Islet precursor cell (in vitro differentiated cells): ENCODE results near the gene RAPGEF4.

Experiments used
- DNase-seq: peaks from one replicate; pipeline ENCODE4 v3.0.0-alpha.2; 2018

RAPGEF4 gene

GRCh38 chr2:172865422-172865821, 129.8 kb downstream of the RAPGEF4 start:
- no peak for DNase-seq

GRCh38 chr2:172869861-172870260, 134.2 kb downstream of the RAPGEF4 start:
- no peak for DNase-seq

- no peak for DNase-seq
Measured at GRCh38 chr2:172870396-172870795, 134.8 kb downstream of the RAPGEF4 start.

DNA sequence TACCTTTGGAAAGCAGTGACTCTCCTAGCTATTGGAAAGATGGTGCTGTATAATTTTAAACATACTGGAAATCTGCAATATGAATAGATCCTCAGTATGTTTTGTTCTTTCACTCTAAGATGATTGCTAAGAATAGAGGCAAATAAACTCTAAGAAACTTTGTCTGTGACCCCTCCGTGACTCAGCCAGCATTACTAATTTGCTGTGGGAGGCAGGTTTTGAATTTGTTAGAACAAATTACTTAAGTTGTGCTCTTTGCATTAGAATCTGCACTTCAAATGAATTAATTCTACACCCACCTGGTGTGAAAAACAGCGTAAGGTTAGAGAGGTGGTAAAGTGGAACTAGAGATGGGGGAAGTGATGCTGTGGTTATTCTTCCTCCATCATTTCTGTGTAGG, 142.2 kb downstream of the RAPGEF4 start:
- DNase-seq, result no peak

DNA sequence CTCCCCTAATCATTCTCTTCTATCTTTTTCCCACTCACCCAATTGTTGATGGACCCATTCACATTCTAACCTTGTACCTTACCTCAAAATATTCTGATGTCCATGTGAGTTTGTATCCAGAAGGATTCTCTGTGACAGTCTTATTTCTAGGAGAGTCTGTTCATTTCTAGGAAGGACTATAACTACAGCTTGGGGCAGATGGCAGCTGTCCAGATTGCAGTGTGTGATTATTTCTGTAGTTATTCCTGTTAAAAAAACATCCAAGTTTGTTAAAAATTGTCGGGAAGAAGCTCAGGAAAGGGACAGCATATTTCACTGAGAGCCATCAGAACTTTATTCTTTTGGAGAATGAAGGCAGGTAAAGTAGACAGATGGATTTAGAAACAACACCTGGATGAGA, 142.6 kb downstream of the RAPGEF4 start:
- DNase-seq, result no peak

DNA sequence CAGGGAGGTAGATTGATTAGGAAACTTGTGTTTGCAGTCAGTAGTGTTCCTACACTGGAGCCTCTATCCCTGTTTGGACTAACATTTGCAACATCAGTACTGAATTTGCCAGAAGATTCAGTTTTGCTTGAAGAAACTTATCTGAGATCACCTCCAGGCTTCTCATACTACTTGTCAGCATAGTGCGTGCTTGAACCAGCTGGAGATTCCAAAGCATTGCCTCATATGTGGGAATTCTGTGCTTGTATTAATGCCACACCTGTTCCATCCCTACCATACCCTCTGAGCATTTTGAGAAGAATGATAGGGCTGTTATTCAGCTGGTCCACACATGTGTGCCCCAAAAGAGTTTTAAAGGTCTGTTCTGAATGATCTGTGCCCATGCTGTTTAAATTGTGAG, 148.7 kb downstream of the RAPGEF4 start:
- DNase-seq, result no peak

DNA sequence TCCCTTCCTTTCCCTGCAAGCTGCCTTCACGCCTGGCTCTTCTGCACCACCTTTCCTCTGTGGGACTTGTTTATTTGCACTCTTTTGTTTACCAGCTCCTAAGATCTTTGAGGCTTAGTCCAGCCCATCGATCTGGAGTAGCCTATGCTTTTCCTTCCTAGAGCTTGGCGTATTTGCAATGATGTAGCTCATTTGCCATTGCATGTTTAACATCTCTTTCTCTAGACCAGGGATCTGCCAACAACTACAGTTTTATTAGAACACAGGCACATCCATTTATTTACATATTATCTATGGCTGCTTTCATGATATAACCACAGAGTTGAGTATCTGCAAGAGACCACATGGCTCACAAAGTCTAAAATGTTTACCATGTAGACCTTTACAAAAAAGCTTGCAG, 150.4 kb downstream of the RAPGEF4 start:
- no peak for DNase-seq

GRCh38 chr2:172887280-172887679, 151.6 kb downstream of the RAPGEF4 start:
- DNase-seq, result no peak

GRCh38 chr2:172888714-172889669, 153.3 kb downstream of the RAPGEF4 start:
- no peak for DNase-seq

DNA sequence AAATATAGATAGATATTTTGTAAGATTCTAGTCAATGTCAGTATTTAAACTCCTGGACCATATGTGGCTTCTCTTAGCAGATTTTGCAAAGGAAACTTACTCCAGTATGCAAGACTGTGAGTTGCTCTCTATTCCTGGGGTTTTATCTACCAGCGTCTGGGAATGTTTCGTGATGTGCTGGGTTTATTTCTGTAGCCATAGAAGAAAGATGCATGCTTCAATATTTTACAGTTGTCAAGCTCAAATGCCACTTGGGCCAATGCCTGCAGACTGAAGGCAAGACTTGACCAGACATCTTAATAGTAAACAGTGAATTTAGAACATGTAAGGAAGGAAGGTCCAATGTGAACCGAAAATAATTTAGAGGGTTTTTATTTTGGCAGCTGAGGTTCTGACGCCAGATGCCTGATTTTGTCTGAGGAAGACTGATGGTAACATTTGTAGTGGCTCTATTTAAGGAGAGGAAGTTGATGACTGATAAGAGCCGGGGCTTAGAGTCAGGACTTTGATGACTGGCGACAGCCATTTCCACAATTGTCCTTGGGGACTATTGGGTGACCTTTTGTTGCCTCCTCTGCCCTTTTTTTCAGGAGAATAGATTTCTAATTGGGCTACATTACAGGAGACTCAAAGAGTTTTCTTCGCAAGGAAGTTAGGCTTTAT, 154.3 kb downstream of the RAPGEF4 start:
- peak; percentile 20 for DNase-seq

DNA sequence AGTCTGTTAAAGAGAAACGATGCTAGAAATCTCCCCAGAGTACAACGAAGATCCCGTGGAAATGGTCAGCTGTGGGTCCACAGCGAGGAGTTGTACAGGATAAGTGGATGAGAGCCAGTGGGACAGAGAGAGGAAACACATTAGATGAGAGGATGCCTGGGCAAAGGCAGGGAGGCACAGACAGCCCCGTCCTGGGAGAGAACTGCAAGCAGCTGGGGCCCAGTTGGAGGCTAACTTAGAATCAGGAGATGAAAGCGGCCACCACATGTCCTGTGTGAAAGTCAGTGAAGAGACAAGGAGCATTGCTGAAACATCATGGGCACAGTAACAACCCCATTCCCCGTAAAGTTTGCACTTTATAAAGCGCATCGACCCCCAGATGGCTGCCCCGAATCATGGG, 157.5 kb downstream of the RAPGEF4 start:
- DNase-seq, result no peak

DNA sequence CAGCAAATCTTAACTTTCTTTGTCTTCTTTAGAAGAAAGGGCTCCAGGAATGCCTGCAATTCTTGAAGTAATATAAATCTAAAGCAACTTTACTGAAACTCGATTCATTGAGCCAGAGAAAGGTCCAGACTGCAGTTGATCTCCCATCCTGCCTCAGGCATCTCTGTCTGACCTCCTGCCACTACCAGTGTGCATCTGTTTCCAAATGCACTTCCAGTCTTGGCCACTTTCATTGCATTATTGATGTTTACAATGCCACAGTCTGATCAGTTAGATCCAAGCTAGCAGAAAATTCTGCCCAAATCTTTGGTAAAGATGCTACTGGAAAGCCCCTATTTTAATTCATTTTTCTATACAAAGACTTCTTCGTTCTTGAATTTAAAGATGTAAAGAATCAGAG, 158.0 kb downstream of the RAPGEF4 start:
- no peak for DNase-seq

DNA sequence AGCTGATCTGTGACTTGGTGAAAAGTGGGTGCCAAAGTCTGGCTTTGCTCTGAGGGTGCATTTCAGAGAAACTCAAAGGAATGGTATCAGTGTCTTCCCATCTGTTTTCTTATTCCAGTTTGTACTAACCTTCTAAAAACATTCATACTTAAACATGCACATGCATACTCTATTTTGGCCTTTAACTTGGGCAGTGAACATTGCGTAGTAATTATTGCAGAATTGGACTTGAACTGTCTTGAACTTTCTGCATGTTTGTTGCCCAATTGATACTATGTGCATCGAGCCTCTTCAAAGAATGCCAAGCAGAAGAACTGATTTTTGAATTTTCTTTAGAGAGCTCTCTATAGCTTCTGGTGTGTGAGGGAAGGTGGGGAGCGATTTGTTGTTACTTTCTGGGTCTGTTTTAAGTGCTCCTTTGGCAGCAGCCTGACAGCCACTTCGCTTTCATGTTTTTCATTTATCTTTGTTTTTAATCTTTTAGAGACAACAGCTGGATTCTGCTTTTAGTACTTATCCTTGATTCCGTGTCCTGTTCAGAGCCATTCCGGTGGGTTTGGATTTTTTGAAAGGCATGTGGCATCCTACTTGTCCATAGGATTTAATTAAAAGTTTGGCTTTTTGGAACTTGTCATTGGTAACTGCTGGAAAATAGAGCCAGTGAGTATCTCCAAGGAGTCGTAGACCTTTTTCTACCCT, 159.2 kb downstream of the RAPGEF4 start:
- DNase-seq, result peak; percentile 29

DNA sequence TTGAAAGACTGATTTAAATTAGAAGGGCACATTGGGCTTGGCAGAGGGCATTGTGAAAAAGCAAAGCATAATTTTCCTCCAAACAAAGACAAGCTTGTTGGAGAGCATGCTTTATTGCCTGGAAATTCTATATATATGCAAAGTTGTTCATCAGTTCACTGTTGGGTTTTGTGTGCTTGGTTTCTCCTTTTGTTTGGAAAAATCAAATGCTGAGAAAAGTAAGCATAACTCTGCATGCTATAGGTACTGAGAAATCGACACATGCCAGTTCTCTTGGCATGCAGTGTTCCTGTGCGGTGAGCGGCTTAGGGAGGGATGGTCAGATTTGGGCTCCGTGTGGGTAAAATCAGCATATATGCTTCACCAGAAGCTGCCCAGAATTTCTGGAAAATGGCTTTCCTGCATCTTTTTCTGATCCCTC, 161.0 kb downstream of the RAPGEF4 start:
- DNase-seq, result no peak

GRCh38 chr2:172900871-172901270, 165.2 kb downstream of the RAPGEF4 start:
- DNase-seq, result no peak

GRCh38 chr2:172901913-172902312, 166.3 kb downstream of the RAPGEF4 start:
- no peak for DNase-seq

- DNase-seq, result no peak
Measured at GRCh38 chr2:172904236-172904635, 168.6 kb downstream of the RAPGEF4 start.

- no peak for DNase-seq
Measured at GRCh38 chr2:172905937-172906811, 170.5 kb downstream of the RAPGEF4 start.

GRCh38 chr2:172908275-172908674, 172.6 kb downstream of the RAPGEF4 start:
- DNase-seq, result no peak

DNA sequence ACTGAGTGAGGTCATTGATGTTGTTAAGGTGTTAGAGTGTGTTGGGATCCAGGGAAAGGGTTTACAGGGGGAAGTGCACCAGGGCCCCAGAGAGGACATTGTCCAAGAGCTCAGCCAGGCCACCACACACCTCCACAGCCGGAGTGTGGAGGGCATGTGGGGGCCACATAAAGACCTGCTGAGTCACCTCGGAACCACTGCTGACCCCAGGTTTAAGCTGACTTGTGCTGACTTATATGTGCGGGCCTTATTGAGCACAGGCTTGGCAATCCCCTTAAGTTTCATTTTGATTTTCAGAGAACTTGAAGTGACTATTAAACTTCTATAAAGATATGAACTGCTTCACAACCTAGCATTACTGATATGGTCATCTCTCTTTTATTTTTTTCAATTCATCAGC, 173.8 kb downstream of the RAPGEF4 start:
- DNase-seq, result no peak

- DNase-seq, result no peak
Measured at GRCh38 chr2:172912266-172912665, 176.6 kb downstream of the RAPGEF4 start.

DNA sequence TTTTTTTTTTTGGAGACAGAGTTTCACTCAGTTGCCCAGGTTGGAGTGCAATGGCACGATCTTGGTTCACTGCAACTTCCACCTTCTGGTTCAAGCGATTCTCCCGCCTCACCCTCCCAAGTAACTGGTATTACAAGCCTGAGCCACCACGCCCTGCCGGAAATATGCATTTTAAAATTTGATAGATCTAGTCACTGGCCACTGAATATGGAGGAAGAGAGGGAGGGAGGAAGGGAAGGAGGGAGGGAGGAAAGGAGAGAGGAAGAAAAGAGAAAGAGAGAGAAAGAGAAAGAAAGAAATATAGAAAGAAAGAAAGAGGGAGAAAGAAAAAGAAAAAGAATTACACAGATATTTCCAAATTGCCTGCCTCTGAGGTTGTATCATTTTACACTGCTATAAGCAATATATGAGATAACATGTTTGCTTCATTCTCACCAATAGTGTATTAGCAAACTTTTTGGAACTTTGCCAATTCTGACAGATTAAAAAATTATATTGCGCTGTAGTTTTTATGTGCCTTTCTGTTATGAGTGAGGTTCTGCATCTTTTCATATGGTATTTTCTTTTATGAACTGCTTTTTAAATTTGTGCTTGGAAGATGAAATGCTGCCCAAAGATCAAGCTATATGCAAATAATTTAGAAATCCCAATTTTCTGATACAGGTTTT, 178.8 kb downstream of the RAPGEF4 start:
- no peak for DNase-seq
